Activated gamma-delta T cell treated with Interleukin-2 at 50 U/mL for 16 hours (primary cell): ENCODE measurements around the gene RPUSD3.
"Not testable (repeated sequence)": the region's sequence is repeated elsewhere in the genome, so short reads cannot be mapped to it uniquely, and the experiment has no call there.

Experiments
- DNase-seq: peaks from one replicate; pipeline ENCODE4 v3.0.0-alpha.2; 2020

RPUSD3 gene

GRCh38 chr3:9864200-9864927, 20.6 kb upstream of the RPUSD3 start:
- DNase-seq, result no peak

- DNase-seq, result no peak
Observed at GRCh38 chr3:9863058-9863772, 19.4 kb upstream of the RPUSD3 start.

- no peak for DNase-seq
Observed at GRCh38 chr3:9862391-9863057, 18.7 kb upstream of the RPUSD3 start.

- DNase-seq, result no peak
Observed at GRCh38 chr3:9861626-9862130, 17.9 kb upstream of the RPUSD3 start.

- no peak for DNase-seq
Observed at GRCh38 chr3:9861201-9861600, 17.4 kb upstream of the RPUSD3 start.

GRCh38 chr3:9859530-9860025, 15.8 kb upstream of the RPUSD3 start:
- no peak for DNase-seq

- no peak for DNase-seq
Observed at GRCh38 chr3:9855594-9855993, 11.8 kb upstream of the RPUSD3 start.

GRCh38 chr3:9854291-9854940, 10.6 kb upstream of the RPUSD3 start:
- not testable (repeated sequence) for DNase-seq

GRCh38 chr3:9852528-9852927, 8.7 kb upstream of the RPUSD3 start:
- DNase-seq, result no peak

GRCh38 chr3:9851926-9852325, 8.1 kb upstream of the RPUSD3 start:
- DNase-seq, result not testable (repeated sequence)

GRCh38 chr3:9851383-9851782, 7.6 kb upstream of the RPUSD3 start:
- DNase-seq, result not testable (repeated sequence)

GRCh38 chr3:9848860-9849259, 5.1 kb upstream of the RPUSD3 start:
- not testable (repeated sequence) for DNase-seq

GRCh38 chr3:9847870-9848269, 4.1 kb upstream of the RPUSD3 start:
- not testable (repeated sequence) for DNase-seq

- DNase-seq, result no peak
Observed at GRCh38 chr3:9846931-9847488, 3.2 kb upstream of the RPUSD3 start.

- no peak for DNase-seq
Observed at GRCh38 chr3:9846231-9846630, 2.4 kb upstream of the RPUSD3 start.

- no peak for DNase-seq
Observed at GRCh38 chr3:9841015-9841414, 2.8 kb downstream of the RPUSD3 start.

- no peak for DNase-seq
Observed at GRCh38 chr3:9838856-9839255, 5.0 kb downstream of the RPUSD3 start.

- DNase-seq, result no peak
Observed at GRCh38 chr3:9837701-9838582, 5.9 kb downstream of the RPUSD3 start.

- DNase-seq, result no peak
Observed at GRCh38 chr3:9834520-9835380, 9.1 kb downstream of the RPUSD3 start.

GRCh38 chr3:9833078-9833477, 10.7 kb downstream of the RPUSD3 start:
- DNase-seq, result no peak

- DNase-seq, result no peak
Observed at GRCh38 chr3:9831253-9831652, 12.6 kb downstream of the RPUSD3 start.
